22Rv1 (cell line): ENCODE results near the gene DDX3X.

ENCODE experiments used
- CTCF ChIP-seq: fragments of 450-650 bp; IDR thresholded peaks from 2 replicates; pipeline ENCODE4 v1.5.1; 2017; ENCODE audit warnings: mild to moderate bottlenecking
- ZFX ChIP-seq: fragments of 450-650 bp; IDR thresholded peaks from 2 replicates; pipeline ENCODE4 v1.6.1; 2017; ENCODE audit warnings: antibody characterized with exemption, borderline replicate concordance

- TF ChIP-seq CTCF (no peak), ZFX (no peak)
Observed at GRCh38 chrX:41336447-41336846, 2.5 kb downstream of the DDX3X start.
